ENCODE results near the gene KIRREL2.

- no peak for TF ChIP-seq CTCF (conservative IDR thresholded peaks at IDR 0.05; ENCODE audit: low read depth, low read length)
- no peak for TF ChIP-seq EZH2 (IDR thresholded peaks at IDR 0.05; ENCODE audit: borderline replicate concordance, low read depth, low read length, poor library complexity, severe bottlenecking)
These were observed 54.5 kb downstream of the KIRREL2 start for GRCh38 chr19:35911173-35911572.
